Gastrocnemius medialis (tissue), 4 donors: ENCODE data around the gene FARS2.

Source experiments
- CTCF ChIP-seq, 5 experiments: fragments of 450-650 bp in 3 of 5; fragments of 200-600 bp in 2 of 5; sonication (generic) in 2 of 5; IDR thresholded peaks in 4 of 5; conservative IDR thresholded peaks in 1 of 5; 1 replicate in 4 of 5; 2 replicates in 1 of 5; pipeline ENCODE4 v1.5.1; 2016 to 2019; ENCODE audit warnings: antibody characterized with exemption in 5 of 5, mild to moderate bottlenecking in 3 of 5, moderate library complexity in 3 of 5
- POLR2A ChIP-seq, 2 donors: fragments of 450-650 bp; IDR thresholded peaks; one replicate each; pipeline ENCODE4 v1.6.1; 2017; ENCODE audit warnings: antibody characterized with exemption in 2 of 2, mild to moderate bottlenecking in 2 of 2, moderate library complexity in 2 of 2

GRCh38 chr6:5630636-5631035 lies 369.3 kb downstream of the FARS2 start:
- TF ChIP-seq POLR2A (IDR thresholded peaks at IDR 0.05) (no peak), CTCF (IDR thresholded peaks at IDR 0.05 in 4 of 5, conservative IDR thresholded peaks at IDR 0.05 in 1 of 5) (no peak)
